Epithelial cell of esophagus (primary cell): ENCODE measurements around the gene PCK1.

ENCODE experiments used
- DNase-seq: peaks from one replicate; pipeline ENCODE4 v3.0.0; 2010; ENCODE audit warnings: low read depth
- H3K4me3 ChIP-seq: 2 replicates; pipeline ENCODE4 v1.5.1; 2011; ENCODE audit warnings: mild to moderate bottlenecking, low read length, control low read depth
- CTCF ChIP-seq: IDR thresholded peaks from 2 replicates; pipeline ENCODE4 v1.5.1; 2011; ENCODE audit warnings: low read depth, mild to moderate bottlenecking, low read length, control low read depth, inconsistent platforms; ENCODE audit not compliant: insufficient read depth; ENCODE audit errors: missing control alignments

Gene PCK1

GRCh38 chr20:57609842-57610167, 48.9 kb downstream of the PCK1 start:
- no peak overlapping the region for H3K4me3 ChIP-seq
- no peak for TF ChIP-seq CTCF
- no peak for DNase-seq

GRCh38 chr20:57610261-57610952, 49.5 kb downstream of the PCK1 start:
- DNase-seq: no peak
- TF ChIP-seq CTCF: no peak
- H3K4me3 ChIP-seq: no peak overlapping the region

GRCh38 chr20:57611586-57612311, 50.8 kb downstream of the PCK1 start:
- no peak for DNase-seq
- TF ChIP-seq CTCF: no peak
- H3K4me3 ChIP-seq: no peak overlapping the region

GRCh38 chr20:57612436-57612835, 51.5 kb downstream of the PCK1 start:
- DNase-seq: no peak
- H3K4me3 ChIP-seq: no peak overlapping the region
- no peak for TF ChIP-seq CTCF

GRCh38 chr20:57612916-57613315, 52.0 kb downstream of the PCK1 start:
- no peak for TF ChIP-seq CTCF
- no peak overlapping the region for H3K4me3 ChIP-seq

GRCh38 chr20:57613481-57613921, 52.6 kb downstream of the PCK1 start:
- no peak for DNase-seq
- no peak overlapping the region for H3K4me3 ChIP-seq
- TF ChIP-seq CTCF: no peak

More at GRCh38 chr20:57612916-57613315, 52.0 kb downstream of the PCK1 start:
- DNase-seq: no peak
